Ovary (tissue), 3 donors: ENCODE results near the gene PRKCSH.

ENCODE experiments used
- CTCF ChIP-seq, 3 donors: fragments of 450-650 bp in 2 of 3; fragments of 200-600 bp in 1 of 3; IDR thresholded peaks; one replicate each; pipeline versions ENCODE4 v1.5.1 to v1.8.0; 2016 to 2022; ENCODE audit warnings: antibody characterized with exemption in 3 of 3, mild to moderate bottlenecking in 1 of 3
- POLR2A ChIP-seq: fragments of 450-650 bp; IDR thresholded peaks from one replicate; pipeline ENCODE4 v1.6.1; 2017; ENCODE audit warnings: antibody characterized with exemption, mild to moderate bottlenecking, moderate library complexity
- donor health status: DM: no; HTN: no; CAD: no.

DNA sequence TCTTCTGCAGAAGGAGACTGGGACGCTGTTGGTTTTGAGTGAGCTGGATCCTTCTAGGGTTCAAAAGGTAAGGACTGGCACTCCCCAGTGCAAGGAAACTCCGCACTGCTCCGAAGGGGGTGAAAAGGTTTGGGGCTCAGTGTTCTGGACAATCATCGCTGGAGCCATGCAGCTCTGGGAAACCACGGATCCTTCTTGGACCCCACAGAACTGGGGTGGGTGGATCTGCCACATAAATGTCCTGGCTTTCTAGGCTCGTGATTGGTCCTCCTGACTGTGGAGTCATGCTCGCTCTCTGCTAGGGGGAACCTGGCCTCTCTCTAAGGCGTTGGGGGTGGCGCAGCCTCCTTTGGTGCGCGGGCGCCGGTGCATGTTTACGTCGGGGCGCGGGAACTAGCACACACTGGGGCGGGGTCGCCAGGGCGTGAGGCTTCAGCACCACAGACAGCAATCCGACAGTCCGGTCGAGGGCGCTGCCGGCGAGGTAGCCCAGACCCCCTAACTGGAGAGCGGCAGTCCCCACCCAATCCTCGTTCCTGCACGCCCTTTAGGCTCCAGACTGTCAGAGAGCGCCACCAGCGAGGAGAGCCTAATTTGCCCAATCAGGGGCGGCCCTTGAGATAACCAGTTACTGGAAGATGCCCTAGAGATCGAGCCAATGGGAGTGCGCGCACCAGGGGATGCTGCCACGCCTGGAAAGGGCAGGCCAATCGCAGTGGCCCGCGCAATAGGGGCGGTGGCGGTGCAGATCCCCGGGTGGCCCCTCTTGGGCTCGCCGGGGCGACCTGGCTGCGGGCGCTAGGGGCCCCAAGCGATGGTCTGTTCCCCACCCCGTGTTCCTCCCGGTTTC is 46.3 kb downstream of the PRKCSH start:
- no peak for TF ChIP-seq CTCF (IDR thresholded peaks at IDR 0.05)
- no peak for TF ChIP-seq POLR2A
